WERI-Rb-1 (cell line): ENCODE data around the gene ENOX1.

Experiments used
- DNase-seq: peaks from one replicate; pipeline ENCODE4 v3.0.0-alpha.2; 2020
- H3K27ac ChIP-seq: fragments of 250-450 bp; sonication (Bioruptor Pico); 2 replicates; pipeline ENCODE4 v1.5.1; 2020; ENCODE audit warnings: mild to moderate bottlenecking, moderate library complexity
- H3K27me3 ChIP-seq: fragments of 250-450 bp; sonication (Bioruptor Pico); 2 replicates; pipeline ENCODE4 v1.5.1; 2021; ENCODE audit warnings: mild to moderate bottlenecking, low read depth, moderate library complexity; ENCODE audit not compliant: insufficient read depth, severe bottlenecking
- H3K36me3 ChIP-seq: fragments of 250-450 bp; sonication (Bioruptor Pico); 2 replicates; pipeline ENCODE4 v1.5.1; 2020; ENCODE audit warnings: mild to moderate bottlenecking, moderate library complexity
- H3K4me3 ChIP-seq: 2 replicates; pipeline ENCODE4 v1.5.1; 2011; ENCODE audit warnings: low read depth, mild to moderate bottlenecking, control low read depth, low read length
- H3K9me3 ChIP-seq: fragments of 250-450 bp; sonication (Bioruptor Pico); 2 replicates; pipeline ENCODE4 v1.5.1; 2021; ENCODE audit warnings: mild to moderate bottlenecking, moderate library complexity; ENCODE audit not compliant: severe bottlenecking
- CTCF ChIP-seq: IDR thresholded peaks from 2 replicates; pipeline ENCODE4 v1.5.1; 2011; ENCODE audit warnings: low read depth, mild to moderate bottlenecking, control low read depth, inconsistent platforms, low read length

The ENOX1 gene

DNA sequence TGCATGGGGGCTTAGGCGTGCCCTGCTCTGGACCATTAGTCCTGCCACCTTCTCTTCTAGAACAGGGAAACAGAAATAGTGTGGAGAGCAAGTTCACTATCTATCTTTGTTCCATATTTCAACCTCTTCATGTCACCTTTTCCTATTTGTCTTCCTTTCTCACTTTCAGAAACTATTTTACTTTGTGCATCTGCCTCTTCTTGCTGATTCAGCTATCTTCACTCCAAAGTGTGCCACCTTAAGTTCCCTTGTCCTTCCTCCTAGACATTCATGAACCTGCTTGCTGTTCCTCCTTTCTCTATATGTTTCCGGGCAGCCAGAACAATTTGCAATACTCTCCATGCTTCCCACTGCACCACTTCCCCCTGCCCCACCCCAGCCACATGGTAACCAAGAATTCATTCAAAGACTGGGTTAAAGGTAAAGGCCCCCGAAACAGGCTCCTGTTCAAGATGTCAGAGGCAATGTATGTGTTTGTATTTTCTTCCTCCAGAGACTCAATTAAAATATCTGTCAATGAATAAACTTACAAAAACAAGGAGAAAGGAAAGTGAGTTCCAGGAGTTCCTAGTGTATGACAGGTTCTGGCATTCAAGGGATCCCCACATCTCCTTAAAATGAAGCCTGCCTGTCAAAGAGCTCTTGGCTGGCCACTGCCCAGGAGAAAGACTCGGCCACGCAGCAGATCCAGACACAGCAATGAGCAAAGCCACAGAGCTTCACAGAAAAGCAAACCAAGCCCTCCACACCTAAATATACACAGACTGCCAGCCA, 495.3 kb downstream of the ENOX1 start:
- no peak for DNase-seq
- H3K36me3 ChIP-seq = no peaks in the 10 kb centered on the region
- H3K27me3 ChIP-seq = no peaks in the 10 kb centered on the region
- H3K9me3 ChIP-seq = no peaks in the 10 kb centered on the region
- no peak overlapping the region for H3K27ac ChIP-seq
- no peak overlapping the region for H3K4me3 ChIP-seq
- TF ChIP-seq CTCF = no peak

DNA sequence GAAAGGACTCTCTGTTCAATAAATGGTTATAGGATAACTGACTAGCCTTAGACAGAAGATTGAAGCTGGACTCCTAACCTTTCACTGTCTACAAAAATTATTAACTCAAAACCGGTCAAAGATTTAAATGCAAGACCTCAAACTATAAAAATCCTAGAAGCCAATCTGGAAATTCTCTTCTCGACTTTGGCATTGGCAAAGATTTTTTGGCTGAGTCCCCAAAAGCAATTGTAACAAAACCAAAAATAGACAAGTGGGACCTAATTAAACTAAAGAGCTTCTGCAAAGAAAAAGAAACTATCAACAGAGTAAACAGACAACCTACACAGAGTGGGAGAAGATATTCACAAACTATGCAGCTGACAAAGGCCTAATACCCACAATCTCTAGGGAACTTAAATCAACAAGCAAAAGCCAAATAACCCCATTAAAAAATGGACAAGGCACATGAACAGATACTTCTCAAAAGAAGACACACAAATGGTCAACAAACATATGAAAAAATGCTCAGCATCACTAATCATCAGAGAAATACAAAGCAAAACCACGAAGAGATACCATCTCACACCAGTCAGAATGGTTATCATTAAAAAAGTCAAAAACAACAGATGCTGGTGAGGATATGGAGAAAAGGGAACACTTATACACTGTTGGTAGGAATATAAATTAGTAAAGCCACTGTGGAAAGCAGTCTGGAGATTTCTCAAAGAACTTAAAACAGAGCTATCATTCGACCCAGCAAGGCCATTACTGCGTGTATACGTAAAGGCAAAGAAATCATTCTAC, 497.1 kb downstream of the ENOX1 start:
- no peak for TF ChIP-seq CTCF
- Histone ChIP-seq H3K9me3 (no peaks in the 10 kb centered on the region), H3K4me3 (no peak overlapping the region), H3K36me3 (no peaks in the 10 kb centered on the region), H3K27me3 (no peaks in the 10 kb centered on the region), H3K27ac (no peak overlapping the region)
- DNase-seq = no peak

DNA sequence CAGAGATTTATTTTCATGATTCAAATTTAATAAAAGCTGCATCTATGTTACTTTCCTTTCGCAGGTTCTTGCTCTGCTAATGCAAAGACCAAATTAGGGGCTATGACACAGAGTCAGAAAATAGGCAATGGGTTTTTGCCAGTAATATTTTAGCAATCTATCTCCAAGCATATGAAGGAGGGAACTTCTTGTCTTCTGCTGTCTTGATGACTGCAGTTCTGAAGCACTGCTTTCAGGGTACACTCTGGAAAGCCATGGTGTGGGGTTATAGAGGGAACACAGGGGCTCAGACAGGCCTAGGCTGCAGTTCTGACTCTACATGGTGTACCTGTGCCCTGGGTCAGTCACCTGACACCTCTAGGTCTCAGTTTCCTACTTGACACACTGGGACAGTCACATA, 500.0 kb downstream of the ENOX1 start:
- no peak for TF ChIP-seq CTCF
- DNase-seq = no peak
- Histone ChIP-seq H3K27me3 (no peaks in the 10 kb centered on the region), H3K4me3 (no peak overlapping the region), H3K9me3 (no peaks in the 10 kb centered on the region), H3K36me3 (no peaks in the 10 kb centered on the region), H3K27ac (no peak overlapping the region)

DNA sequence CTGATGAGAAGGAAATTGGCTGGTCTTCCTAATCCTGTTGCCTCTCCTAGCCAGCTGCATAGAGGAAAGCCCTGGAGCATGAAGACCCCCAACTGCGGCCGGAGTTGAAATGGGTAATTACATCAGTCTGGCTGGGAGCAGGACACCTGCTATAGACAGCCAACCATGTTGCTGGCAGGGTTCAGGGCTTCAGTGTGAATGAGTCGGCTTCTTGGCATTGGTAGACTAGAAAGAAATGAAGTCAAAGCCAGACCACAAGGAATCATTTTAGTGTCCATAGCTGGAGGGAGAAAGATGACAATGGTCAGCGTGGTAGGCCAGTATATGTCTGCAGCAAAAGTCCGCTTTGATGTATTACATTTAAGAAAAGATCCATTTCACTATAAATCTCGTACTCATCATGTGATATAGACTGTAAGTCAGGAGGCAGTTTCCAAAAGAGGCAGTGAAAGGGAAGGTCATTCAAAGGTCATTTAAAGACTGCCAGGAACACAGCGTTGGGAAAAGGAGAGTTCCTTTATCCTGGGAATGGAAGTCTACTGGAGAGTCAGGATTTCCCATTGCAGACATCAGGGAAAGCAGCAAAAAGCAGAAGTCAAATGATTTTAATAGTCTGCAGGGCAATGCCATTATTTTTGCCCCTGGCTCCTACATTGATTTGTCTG, 500.7 kb downstream of the ENOX1 start:
- TF ChIP-seq CTCF = no peak
- Histone ChIP-seq H3K36me3 (no peaks in the 10 kb centered on the region), H3K9me3 (no peaks in the 10 kb centered on the region), H3K4me3 (no peak overlapping the region), H3K27me3 (no peaks in the 10 kb centered on the region), H3K27ac (no peak overlapping the region)
- no peak for DNase-seq

GRCh38 chr13:43284162-43284561, 502.6 kb downstream of the ENOX1 start:
- no peak overlapping the region for H3K27ac ChIP-seq
- TF ChIP-seq CTCF = no peak
- no peaks in the 10 kb centered on the region for H3K36me3 ChIP-seq
- H3K9me3 ChIP-seq = no peaks in the 10 kb centered on the region
- H3K27me3 ChIP-seq = no peaks in the 10 kb centered on the region
- no peak overlapping the region for H3K4me3 ChIP-seq
- no peak for DNase-seq
